Gastrocnemius medialis (tissue), 4 donors: Measurements from ENCODE around the gene AMPD2. TPM values are rescaled to one million over a fixed set of nuclear protein-coding genes. Genes with fewer than 3 reads are reported as not detected.
A peak's percentile ranks its signal among the peaks of the same experiment; 100 is the strongest.
"Not testable (repeated sequence)": the region's sequence is repeated elsewhere in the genome, so short reads cannot be mapped to it uniquely, and the experiment has no call there.

Source experiments
- ATAC-seq, 2 donors: fragments of 150-250 bp; one replicate each; pipeline ENCODE4 v1.9.1; 2016
- DNase-seq, 2 donors: peaks; one replicate each; pipeline ENCODE4 v3.0.0-alpha.2; 2019
- H3K27ac ChIP-seq, 4 donors: fragments of 200-600 bp; sonication (generic); 1 replicate in 1 of 4; 2 replicates in 3 of 4; pipeline ENCODE4 v1.5.1; 2016 to 2018; ENCODE audit warnings: mild to moderate bottlenecking in 2 of 4, moderate library complexity in 1 of 4
- H3K27me3 ChIP-seq, 3 donors: fragments of 200-600 bp; sonication (generic) in 2 of 3; 1 replicate in 1 of 3; 2 replicates in 2 of 3; pipeline versions ENCODE4 v1.5.1 to v1.6.0; 2016 to 2019; ENCODE audit warnings: mild to moderate bottlenecking in 1 of 3, moderate library complexity in 1 of 3
- H3K36me3 ChIP-seq, 2 donors: fragments of 200-600 bp; sonication (generic) in 1 of 2; one replicate each; pipeline ENCODE4 v1.5.1; 2017 to 2018
- H3K4me1 ChIP-seq, 2 donors: fragments of 200-600 bp; sonication (generic) in 1 of 2; one replicate each; pipeline ENCODE4 v1.5.1; 2016 to 2017; ENCODE audit warnings: mild to moderate bottlenecking in 2 of 2
- H3K4me3 ChIP-seq, 4 donors: fragments of 200-600 bp; sonication (generic) in 3 of 4; 1 replicate in 1 of 4; 2 replicates in 3 of 4; pipeline ENCODE4 v1.5.1; 2016 to 2019; ENCODE audit warnings: mild to moderate bottlenecking in 2 of 4
- H3K9me3 ChIP-seq, 3 donors: fragments of 200-600 bp; sonication (generic) in 2 of 3; 1 replicate in 1 of 3; 2 replicates in 2 of 3; pipeline ENCODE4 v1.5.1; 2016 to 2019
- POLR2A ChIP-seq, 2 donors: fragments of 450-650 bp; IDR thresholded peaks; one replicate each; pipeline ENCODE4 v1.6.1; 2017; ENCODE audit warnings: antibody characterized with exemption in 2 of 2, mild to moderate bottlenecking in 2 of 2, moderate library complexity in 2 of 2
- in situ Hi-C, 4 donors: fragments of 200-750 bp; cut with MboI; loops; one replicate each; pipeline versions ENCODE4 v1.15.0 to v1.8.0; 2017; ENCODE audit warnings: low sequenced_read_pairs in 4 of 4
- intact Hi-C: fragments of 100-400 bp; cut with DNase I; formaldehyde crosslinking; loops from one replicate; pipeline ENCODE4 v1.15.1; 2023; ENCODE audit warnings: low total_unique reads
- total RNA-seq, 4 donors: library from RNA; depleted of rRNA; stranded (reverse); fragments of >200 nt; gene quantifications; one replicate each; pipeline versions ENCODE4 v1.1.0 to v1.2.3, GENCODE V29; 2016
- TF ChIP-seq, protein P1 (sequence below), 5 experiments: fragments of 450-650 bp in 3 of 5; fragments of 200-600 bp in 2 of 5; sonication (generic) in 2 of 5; IDR thresholded peaks in 4 of 5; conservative IDR thresholded peaks in 1 of 5; 1 replicate in 4 of 5; 2 replicates in 1 of 5; pipeline ENCODE4 v1.5.1; 2016 to 2019; ENCODE audit warnings: antibody characterized with exemption in 5 of 5, mild to moderate bottlenecking in 3 of 5, moderate library complexity in 3 of 5

AMPD2 gene
- total RNA-seq, 4 donors from 2014 or later: 5.3 to 19.4 (median 10.4) TPM

DNA sequence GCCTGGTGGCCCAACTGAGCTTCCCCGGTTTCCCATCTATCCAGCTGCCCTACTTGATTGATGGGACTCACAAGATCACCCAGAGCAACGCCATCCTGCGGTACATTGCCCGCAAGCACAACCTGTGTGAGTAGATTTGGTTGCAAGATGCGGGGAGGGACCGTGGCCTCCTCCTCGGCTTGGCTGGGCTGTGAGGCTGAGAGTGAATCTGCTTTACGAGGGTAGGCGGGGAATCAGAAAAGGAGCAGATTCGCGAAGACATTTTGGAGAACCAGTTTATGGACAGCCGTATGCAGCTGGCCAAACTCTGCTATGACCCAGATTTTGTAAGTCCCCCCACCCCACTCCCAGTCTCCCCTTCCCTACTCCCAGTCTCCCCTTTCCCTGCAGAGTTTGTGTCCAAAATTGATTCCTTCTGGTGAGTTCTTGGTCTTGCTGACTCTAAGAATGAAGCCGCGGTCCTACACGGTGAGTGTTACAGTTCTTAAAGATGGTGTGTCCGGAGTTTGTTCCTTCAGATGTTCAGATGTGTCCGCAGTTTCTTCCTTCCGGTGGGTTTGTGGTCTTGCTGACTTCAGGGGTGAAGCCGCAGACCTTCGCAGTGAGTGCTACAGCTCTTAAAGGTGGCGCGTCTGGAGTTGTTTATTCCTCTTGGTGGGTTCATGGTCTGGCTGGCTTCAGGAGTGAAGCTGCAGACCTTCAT is 49.8 kb downstream of the AMPD2 start:
- TF ChIP-seq, protein P1, sequence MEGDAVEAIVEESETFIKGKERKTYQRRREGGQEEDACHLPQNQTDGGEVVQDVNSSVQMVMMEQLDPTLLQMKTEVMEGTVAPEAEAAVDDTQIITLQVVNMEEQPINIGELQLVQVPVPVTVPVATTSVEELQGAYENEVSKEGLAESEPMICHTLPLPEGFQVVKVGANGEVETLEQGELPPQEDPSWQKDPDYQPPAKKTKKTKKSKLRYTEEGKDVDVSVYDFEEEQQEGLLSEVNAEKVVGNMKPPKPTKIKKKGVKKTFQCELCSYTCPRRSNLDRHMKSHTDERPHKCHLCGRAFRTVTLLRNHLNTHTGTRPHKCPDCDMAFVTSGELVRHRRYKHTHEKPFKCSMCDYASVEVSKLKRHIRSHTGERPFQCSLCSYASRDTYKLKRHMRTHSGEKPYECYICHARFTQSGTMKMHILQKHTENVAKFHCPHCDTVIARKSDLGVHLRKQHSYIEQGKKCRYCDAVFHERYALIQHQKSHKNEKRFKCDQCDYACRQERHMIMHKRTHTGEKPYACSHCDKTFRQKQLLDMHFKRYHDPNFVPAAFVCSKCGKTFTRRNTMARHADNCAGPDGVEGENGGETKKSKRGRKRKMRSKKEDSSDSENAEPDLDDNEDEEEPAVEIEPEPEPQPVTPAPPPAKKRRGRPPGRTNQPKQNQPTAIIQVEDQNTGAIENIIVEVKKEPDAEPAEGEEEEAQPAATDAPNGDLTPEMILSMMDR (IDR thresholded peaks at IDR 0.05 in 4 of 5, conservative IDR thresholded peaks at IDR 0.05 in 1 of 5): no peak
- no peak for TF ChIP-seq POLR2A (IDR thresholded peaks at IDR 0.05)
- intact Hi-C loops (no loop called here), in situ Hi-C loops (loop anchor here in 1 of 4 donors (10.0 kb wide), 1 partner anchor 315 kb away; the partner anchor contains the start of gene AHCYL1)
- no peak for ATAC-seq
- H3K36me3 ChIP-seq: peaks cover 0 to 5% of the 10 kb centered on the region in 2 donors
- H3K4me1 ChIP-seq: peaks cover 6 to 7% of the 10 kb centered on the region in 2 donors
- H3K27me3 ChIP-seq: no peaks in the 10 kb centered on the region
- H3K27ac ChIP-seq: no peak overlapping the region
- DNase-seq: no peak
- no peaks in the 10 kb centered on the region for H3K9me3 ChIP-seq
- no peak overlapping the region for H3K4me3 ChIP-seq

DNA sequence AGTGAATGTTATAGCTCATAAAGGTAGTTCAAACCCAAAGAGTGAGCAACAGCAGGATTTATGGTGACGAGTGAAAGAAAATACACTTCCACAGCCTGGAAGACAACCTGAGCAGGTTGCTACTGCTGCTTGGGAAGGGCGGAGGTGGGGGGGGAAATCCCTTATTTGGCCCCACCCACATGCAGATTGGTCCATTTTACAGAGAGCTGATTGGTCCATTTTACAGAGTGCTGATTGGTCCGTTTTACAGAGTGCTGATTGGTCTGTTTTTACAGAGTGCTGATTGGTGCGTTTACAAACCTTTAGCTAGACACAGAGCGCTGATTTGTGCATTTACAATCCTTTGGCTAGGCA is 50.3 kb downstream of the AMPD2 start:
- H3K9me3 ChIP-seq, H3K4me1 ChIP-seq, ATAC-seq, H3K36me3 ChIP-seq, DNase-seq, intact Hi-C loops, H3K27me3 ChIP-seq, H3K27ac ChIP-seq, H3K4me3 ChIP-seq: not testable (repeated sequence)
- in situ Hi-C loops: loop anchor here in 1 of 4 donors (10.0 kb wide), 1 partner anchor 315 kb away; the partner anchor contains the start of gene AHCYL1

DNA sequence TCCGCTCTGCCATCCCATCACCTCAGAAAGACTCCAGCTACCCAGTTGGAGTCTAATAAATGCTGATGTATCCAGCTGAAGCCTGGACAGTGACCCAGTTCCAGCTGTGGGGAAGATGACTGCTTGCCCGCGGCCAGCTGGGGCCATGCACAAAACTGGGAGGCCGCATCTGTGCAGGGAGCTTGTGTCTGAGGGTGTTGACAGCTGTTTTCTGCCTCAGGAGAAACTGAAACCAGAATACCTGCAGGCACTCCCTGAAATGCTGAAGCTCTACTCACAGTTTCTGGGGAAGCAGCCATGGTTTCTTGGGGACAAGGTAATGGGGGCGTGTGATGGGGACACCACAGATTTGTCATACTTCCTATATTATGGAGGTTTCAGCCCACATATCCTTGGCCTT is 51.4 kb downstream of the AMPD2 start:
- Histone ChIP-seq H3K4me3 (no peak overlapping the region), H3K9me3 (no peaks in the 10 kb centered on the region), H3K27ac (no peak overlapping the region), H3K4me1 (peaks cover 9 to 10% of the 10 kb centered on the region in 2 donors), H3K36me3 (peaks cover 0 to 5% of the 10 kb centered on the region in 2 donors), H3K27me3 (no peaks in the 10 kb centered on the region)
- intact Hi-C loops (no loop called here), in situ Hi-C loops (no loop called here)
- TF ChIP-seq, protein P1 (IDR thresholded peaks at IDR 0.05 in 4 of 5, conservative IDR thresholded peaks at IDR 0.05 in 1 of 5): no peak
- TF ChIP-seq POLR2A (IDR thresholded peaks at IDR 0.05): no peak
- DNase-seq: no peak
- no peak for ATAC-seq

DNA sequence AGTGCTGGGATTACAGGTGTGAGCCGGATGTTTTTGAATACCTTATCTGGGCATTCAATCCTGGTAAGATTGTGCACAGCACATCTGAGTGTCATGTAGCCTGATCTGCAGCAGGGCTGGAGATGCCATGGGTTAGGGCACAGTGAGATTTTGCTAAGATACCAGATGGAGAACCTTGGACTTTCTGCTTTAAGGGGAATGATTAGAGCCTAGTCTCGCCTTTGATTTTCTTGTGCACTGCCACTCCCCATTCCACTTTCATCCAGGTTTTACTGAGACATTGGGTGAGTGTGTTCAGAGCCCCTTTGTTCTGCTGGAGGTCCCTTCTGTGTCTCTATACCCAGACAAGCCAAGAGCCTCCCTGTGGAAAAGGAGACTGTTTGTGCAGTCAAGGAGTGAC is 54.2 kb downstream of the AMPD2 start:
- in situ Hi-C loops, H3K36me3 ChIP-seq: not testable (repeated sequence)

DNA sequence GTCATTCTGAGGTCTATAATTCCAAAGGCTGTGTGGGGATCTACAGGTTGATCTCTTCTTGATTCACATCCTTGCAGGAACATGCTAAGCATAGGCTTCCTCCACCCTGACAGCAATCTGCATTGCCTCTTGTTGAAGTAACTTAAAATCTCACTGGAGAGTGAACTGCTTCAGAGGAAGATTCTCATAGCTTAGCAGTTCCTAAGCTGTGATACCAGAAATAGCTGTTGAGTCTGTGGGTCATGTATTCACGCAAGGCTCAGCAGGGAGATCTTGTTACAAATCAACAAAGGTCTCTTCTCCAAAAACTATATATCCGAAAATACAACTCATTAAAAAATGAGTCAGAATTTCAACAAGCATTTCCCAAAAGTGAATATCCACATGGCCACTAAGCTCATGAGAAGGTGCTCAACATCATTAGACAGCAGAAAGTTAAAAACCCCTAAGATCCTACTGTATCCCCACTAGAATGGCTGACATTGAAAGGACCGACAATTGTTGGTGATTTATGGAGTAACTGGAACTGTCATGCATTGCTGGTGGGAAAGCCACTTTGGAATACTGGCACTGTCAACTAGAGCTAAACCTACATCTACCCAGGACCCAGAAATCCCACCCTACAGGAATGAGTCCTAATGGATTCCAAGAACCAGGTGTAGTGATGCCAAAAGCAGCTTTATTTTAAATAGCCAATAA is 57.2 kb downstream of the AMPD2 start:
- Histone ChIP-seq H3K27ac (peak overlapping the region; percentile 79 to 86 (median 81)), H3K4me1 (peaks cover 16 to 17% of the 10 kb centered on the region in 2 donors), H3K4me3 (peak overlapping the region in 1 of 4 donors; percentile 19)
- H3K9me3 ChIP-seq, intact Hi-C loops, in situ Hi-C loops, H3K27me3 ChIP-seq, H3K36me3 ChIP-seq: not testable (repeated sequence)
- peak; percentile 98 to 99 for ATAC-seq
- peak in 1 of 2 donors; percentile 39 for DNase-seq

More for the DNA sequence above, 54.2 kb downstream of the AMPD2 start:
- H3K27ac ChIP-seq, DNase-seq, H3K27me3 ChIP-seq, ATAC-seq, H3K9me3 ChIP-seq, H3K4me3 ChIP-seq, intact Hi-C loops: not testable (repeated sequence)
- H3K4me1 ChIP-seq: peaks cover 16 to 17% of the 10 kb centered on the region in 2 donors

DNA sequence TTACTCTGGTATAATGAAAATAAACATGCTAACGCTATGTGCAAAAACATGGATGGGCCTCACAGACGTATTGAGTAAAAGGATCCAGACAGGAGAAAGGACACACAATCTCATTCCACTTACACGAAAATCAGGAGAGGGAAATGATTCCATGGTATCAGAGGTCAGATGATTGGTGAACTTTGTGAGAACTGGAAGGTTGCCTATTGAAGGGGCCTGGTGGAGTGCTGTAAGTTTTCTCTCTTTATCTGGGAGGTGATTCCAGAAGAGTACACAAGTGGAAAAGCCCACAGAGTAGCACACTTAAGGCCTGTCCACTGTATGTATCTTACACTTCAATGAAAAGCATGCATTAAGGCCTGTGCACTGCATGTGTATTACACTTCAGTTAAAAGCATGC is 57.8 kb downstream of the AMPD2 start:
- no peak for DNase-seq
- ATAC-seq: no peak
- H3K4me3 ChIP-seq: no peak overlapping the region
- no peaks in the 10 kb centered on the region for H3K36me3 ChIP-seq
- no peaks in the 10 kb centered on the region for H3K9me3 ChIP-seq
- H3K4me1 ChIP-seq: peaks cover 16 to 17% of the 10 kb centered on the region in 2 donors
- peak overlapping the region; percentile 79 to 86 (median 81) for H3K27ac ChIP-seq
- H3K27me3 ChIP-seq: no peaks in the 10 kb centered on the region
- TF ChIP-seq, protein P1 (IDR thresholded peaks at IDR 0.05 in 4 of 5, conservative IDR thresholded peaks at IDR 0.05 in 1 of 5): no peak
- no peak for TF ChIP-seq POLR2A (IDR thresholded peaks at IDR 0.05)
- intact Hi-C loops (no loop called here), in situ Hi-C loops (no loop called here)

DNA sequence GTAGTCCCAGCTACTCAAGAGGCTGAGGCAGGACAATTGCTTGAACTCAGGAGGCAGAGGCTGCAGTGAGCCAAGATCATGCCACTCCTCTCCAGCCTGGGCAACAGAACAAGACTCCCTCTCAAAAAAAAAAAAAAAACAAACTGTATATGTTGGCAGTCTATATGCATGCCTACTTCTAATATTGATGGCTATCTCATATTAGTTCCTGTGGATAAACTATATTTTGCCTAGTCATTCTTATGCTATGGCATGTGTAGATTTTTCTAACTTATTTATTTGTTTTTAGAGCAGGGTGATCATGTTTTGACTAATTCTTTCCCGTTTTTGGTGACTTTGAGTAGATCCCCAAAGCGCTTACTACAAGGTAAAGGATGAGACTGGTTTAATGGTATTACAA is 59.0 kb downstream of the AMPD2 start:
- H3K27me3 ChIP-seq, intact Hi-C loops, in situ Hi-C loops, H3K4me3 ChIP-seq, H3K9me3 ChIP-seq, DNase-seq, ATAC-seq, H3K36me3 ChIP-seq: not testable (repeated sequence)
- H3K4me1 ChIP-seq: peaks cover 16 to 17% of the 10 kb centered on the region in 2 donors
- H3K27ac ChIP-seq: peak overlapping the region in 1 of 4 donors; percentile 82
